Skeletal muscle satellite cell (primary cell): ENCODE data around the gene CHST3.
"Not testable (repeated sequence)": the region's sequence is repeated elsewhere in the genome, so short reads cannot be mapped to it uniquely, and the experiment has no call there.

Source experiments
- H3K27me3 ChIP-seq: 2 replicates; pipeline ENCODE4 v1.7.0; 2013; ENCODE audit warnings: low read length; ENCODE audit not compliant: control insufficient read depth, insufficient read depth
- H3K36me3 ChIP-seq: 2 replicates; pipeline ENCODE4 v1.7.0; 2013; ENCODE audit warnings: mild to moderate bottlenecking, control low read depth, low read length; ENCODE audit not compliant: insufficient read depth
- H3K4me1 ChIP-seq: 2 replicates; pipeline ENCODE4 v1.7.0; 2013; ENCODE audit warnings: low read length; ENCODE audit not compliant: control insufficient read depth, insufficient read depth
- H3K4me2 ChIP-seq: 2 replicates; pipeline ENCODE4 v1.7.0; 2013; ENCODE audit warnings: mild to moderate bottlenecking, low read length
- H3K4me3 ChIP-seq: 2 replicates; pipeline ENCODE4 v1.7.0; 2013; ENCODE audit warnings: low read length
- H3K9ac ChIP-seq: 2 replicates; pipeline ENCODE4 v1.7.0; 2013; ENCODE audit warnings: mild to moderate bottlenecking, low read depth, low read length, moderate library complexity
- H3K9me3 ChIP-seq: replicated peaks from 2 replicates; pipeline ENCODE4 v1.7.0; 2013; ENCODE audit warnings: mild to moderate bottlenecking, control low read depth, low read length

Gene CHST3

DNA sequence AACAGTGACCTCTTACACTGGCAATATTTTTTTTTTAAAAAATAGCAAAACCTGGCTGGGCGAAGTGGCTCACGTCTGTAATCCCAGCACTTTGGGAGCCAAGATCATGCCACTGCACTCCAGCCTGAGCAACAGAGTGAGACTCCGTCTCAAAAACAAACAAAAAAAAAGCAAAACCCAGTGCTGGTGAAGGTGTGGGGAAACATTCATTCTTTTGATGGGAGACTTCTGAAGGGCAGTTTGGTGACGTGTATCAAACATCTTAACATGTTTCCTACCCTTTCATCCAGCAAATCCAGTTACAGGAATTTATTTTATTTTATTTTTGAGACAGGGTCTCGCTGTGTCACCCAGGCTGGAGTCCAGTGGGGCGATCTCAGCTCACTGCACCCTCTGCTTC is 58.0 kb downstream of the CHST3 start:
- Histone ChIP-seq H3K9me3 (no peaks in the 10 kb centered on the region), H3K9ac (no peak overlapping the region), H3K4me1 (peaks cover 9% of the 10 kb centered on the region), H3K36me3 (no peaks in the 10 kb centered on the region), H3K4me3 (no peak overlapping the region), H3K27me3 (no peaks in the 10 kb centered on the region), H3K4me2 (no peak overlapping the region)

DNA sequence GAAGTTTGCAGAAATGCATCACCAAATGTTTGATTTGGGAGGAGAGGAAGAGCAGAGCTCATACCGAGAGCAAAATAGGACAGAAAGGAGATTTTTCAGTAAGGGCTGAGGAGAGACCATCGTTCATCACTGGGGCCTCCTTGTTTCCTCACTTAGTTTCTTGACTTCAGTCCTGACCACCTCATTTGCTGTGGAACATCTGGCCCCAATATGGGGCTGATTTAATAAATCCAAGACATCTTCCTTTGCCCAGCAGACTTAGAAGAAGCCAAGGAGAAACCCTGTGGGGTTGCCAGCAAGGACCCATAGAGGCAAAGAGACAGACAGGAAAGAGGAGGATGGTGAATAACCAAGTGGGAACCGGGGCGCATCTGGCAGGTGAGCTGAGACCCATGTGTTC is 60.4 kb downstream of the CHST3 start:
- Histone ChIP-seq H3K4me2 (no peak overlapping the region), H3K36me3 (no peaks in the 10 kb centered on the region), H3K4me3 (no peak overlapping the region), H3K9ac (no peak overlapping the region), H3K4me1 (no peaks in the 10 kb centered on the region), H3K27me3 (no peaks in the 10 kb centered on the region), H3K9me3 (no peaks in the 10 kb centered on the region)

DNA sequence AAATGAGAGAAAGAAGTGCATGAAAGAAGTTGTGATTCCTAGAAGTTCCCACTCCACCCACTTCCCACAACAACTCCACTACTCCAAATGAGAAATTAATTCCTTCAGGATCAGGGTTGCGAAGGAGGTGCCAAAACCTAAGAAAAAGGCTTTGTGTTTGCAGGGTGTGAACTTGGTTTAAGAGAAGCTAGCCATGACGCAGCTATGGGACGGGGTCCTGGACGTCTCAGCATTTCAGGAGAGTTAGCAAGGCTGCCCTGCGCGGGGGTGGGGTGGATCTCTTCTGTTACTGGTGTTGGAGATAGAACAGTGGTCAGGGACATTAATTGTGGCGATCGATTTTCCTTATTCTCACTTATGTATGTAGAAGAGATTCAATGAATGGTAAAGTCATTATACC is 61.2 kb downstream of the CHST3 start:
- H3K27me3 ChIP-seq = peaks cover under 1% of the 10 kb centered on the region
- H3K4me3 ChIP-seq = no peak overlapping the region
- H3K9me3 ChIP-seq = no peaks in the 10 kb centered on the region
- H3K4me1 ChIP-seq = no peaks in the 10 kb centered on the region
- no peak overlapping the region for H3K4me2 ChIP-seq
- H3K9ac ChIP-seq = no peak overlapping the region
- no peaks in the 10 kb centered on the region for H3K36me3 ChIP-seq

DNA sequence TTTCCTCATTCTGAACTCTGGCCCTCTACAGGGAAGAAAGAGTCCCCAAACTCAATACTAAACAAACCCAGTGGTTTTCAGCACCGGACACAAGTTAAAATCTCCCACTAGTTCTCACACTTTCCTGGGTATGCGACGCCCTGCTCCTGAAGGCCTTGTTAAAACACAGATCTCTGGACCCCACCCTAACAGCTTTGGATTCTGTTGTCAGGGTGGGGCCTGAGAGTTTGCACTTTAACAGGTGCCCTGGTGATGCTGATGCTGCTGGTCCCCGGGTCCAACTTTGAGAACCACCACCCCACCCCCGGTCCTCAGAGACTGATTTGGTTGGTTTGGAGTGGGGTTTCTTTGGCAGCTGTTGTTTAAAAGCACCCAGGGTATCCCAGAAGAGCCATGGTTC is 61.6 kb downstream of the CHST3 start:
- no peak overlapping the region for H3K4me3 ChIP-seq
- H3K9me3 ChIP-seq = no peaks in the 10 kb centered on the region
- H3K4me1 ChIP-seq = peaks cover 2% of the 10 kb centered on the region
- H3K4me2 ChIP-seq = no peak overlapping the region
- no peaks in the 10 kb centered on the region for H3K36me3 ChIP-seq
- no peak overlapping the region for H3K9ac ChIP-seq
- H3K27me3 ChIP-seq = peaks cover 5% of the 10 kb centered on the region

DNA sequence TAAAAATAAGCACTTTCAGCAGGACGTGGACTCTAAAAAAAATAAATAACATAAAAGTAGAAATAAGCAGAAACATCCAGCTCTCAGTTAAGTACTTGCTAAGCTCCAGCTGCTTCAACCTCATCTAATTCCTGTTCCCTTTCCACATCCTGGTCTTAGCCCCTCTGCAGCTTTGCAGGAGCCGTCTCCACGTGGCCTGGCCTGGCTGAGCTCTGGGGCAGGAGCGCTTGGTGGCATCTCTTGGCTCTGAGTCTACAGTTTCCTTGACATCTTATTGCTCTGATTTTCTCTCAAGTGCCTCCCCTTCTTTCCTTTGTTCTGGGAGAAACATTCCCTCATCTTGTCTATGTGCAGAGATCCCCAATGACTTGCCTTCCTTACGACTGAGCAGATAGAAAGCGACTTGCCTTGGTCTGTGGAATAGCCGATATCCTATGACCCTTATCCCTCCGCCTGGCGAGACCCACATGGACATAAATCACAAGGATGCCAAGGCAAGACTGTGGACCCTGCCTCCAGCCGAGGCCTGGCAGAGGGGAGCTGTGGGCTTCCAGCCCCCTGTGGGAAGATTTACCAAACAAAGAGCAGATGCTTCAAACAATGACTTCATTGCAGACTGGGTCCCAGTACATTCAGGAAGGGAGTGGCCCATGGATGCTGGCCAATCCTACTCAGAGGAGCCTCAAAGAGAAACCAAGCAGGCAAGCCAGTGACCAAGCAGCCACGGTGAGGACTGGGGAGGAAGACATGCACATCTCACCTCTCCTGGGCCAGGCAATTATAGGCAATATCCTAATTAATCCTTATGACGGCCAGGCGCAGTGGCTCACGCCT is 62.3 kb downstream of the CHST3 start:
- H3K4me3 ChIP-seq = no peak overlapping the region
- H3K9ac ChIP-seq = no peak overlapping the region
- no peaks in the 10 kb centered on the region for H3K9me3 ChIP-seq
- H3K4me2 ChIP-seq = no peak overlapping the region
- peaks cover 3% of the 10 kb centered on the region for H3K4me1 ChIP-seq
- H3K27me3 ChIP-seq = peaks cover 9% of the 10 kb centered on the region
- H3K36me3 ChIP-seq = no peaks in the 10 kb centered on the region

DNA sequence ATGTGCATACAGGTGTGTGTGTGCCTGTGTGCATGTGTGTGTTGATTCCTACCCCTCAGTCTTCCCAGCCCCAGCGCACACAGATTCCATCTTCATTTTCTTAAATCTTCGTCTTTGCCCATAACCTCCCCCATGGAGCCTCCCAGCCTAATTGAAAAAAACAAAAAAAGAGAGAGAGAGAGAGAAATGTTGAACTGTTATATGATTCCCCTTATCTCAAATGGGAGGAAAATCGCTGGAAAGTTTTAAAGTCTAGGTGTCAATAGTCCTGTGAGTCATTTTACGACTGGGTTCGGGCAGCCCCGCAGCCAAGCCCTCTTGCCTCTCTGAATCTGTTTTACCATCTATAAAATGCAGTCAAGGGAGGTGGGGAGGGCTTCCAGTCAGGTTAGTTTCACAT is 63.3 kb downstream of the CHST3 start:
- Histone ChIP-seq H3K4me3 (no peak overlapping the region), H3K4me1 (peaks cover 3% of the 10 kb centered on the region), H3K4me2 (no peak overlapping the region), H3K9me3 (no peaks in the 10 kb centered on the region), H3K27me3 (peaks cover 16% of the 10 kb centered on the region), H3K9ac (no peak overlapping the region), H3K36me3 (no peaks in the 10 kb centered on the region)

DNA sequence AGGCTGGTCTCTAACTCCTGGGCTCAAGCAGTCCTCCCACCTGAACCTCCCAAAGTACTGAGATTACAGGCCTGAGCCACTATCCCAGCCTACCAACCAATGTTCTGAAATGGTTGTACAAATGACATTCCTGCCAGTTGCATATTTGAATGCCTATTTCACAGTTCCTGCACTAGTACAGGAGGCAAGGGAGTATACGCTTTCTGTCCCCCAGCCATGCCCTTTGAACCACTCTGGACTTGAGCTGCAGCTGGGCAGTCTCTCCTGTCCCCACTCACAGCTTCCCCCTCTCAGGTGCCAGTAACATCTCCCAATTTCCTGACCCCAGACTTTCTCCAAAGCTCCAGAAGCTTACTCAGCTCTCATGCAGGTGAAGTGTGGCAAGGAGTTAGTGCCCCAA is 65.2 kb downstream of the CHST3 start:
- peaks cover 3% of the 10 kb centered on the region for H3K4me1 ChIP-seq
- H3K27me3 ChIP-seq = peaks cover 24% of the 10 kb centered on the region
- H3K4me3 ChIP-seq = no peak overlapping the region
- no peak overlapping the region for H3K9ac ChIP-seq
- no peaks in the 10 kb centered on the region for H3K36me3 ChIP-seq
- H3K4me2 ChIP-seq = no peak overlapping the region
- no peaks in the 10 kb centered on the region for H3K9me3 ChIP-seq

DNA sequence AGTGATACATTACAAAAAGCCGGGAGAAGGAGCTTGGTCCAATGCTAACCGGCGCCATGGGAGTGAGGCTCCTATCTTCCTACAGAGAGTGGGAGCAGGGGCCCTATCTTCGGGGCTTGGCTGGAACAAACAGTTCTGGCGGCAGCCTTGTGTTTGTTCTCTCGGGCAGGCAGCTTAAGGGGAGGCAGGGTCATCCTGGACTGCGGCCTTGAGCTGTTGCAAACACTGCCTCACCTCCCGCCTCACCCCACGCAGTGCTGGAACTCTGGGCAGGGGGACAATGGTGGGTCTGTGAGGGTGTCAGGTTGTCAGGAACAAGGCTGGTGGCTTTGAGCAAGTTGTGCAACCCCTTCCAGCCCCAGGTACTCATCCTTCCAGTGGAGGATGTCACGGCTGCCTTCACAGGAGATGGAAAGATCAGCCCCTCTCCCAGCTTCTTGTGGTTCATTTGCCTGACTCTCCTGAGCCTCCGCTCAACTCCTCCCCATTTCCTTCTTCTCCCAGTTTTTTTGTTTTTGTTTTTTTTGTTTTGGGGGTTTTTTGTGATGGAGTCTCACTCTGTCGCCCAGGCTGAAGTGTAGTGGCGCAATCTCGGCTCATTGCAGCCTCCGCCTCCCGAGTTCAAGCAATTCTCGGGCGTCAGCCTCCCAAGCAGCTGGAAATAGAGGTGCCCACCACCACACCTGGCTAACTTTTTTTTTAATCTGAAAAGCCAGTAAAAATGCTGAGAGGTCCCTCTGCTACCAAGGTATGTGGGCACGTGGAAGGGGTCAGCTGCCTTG is 66.8 kb downstream of the CHST3 start:
- Histone ChIP-seq H3K4me1 (peaks cover 3% of the 10 kb centered on the region), H3K27me3 (peaks cover 24% of the 10 kb centered on the region), H3K36me3 (no peaks in the 10 kb centered on the region), H3K9me3 (no peaks in the 10 kb centered on the region), H3K9ac (no peak overlapping the region), H3K4me2 (peak overlapping the region; percentile 1), H3K4me3 (no peak overlapping the region)

DNA sequence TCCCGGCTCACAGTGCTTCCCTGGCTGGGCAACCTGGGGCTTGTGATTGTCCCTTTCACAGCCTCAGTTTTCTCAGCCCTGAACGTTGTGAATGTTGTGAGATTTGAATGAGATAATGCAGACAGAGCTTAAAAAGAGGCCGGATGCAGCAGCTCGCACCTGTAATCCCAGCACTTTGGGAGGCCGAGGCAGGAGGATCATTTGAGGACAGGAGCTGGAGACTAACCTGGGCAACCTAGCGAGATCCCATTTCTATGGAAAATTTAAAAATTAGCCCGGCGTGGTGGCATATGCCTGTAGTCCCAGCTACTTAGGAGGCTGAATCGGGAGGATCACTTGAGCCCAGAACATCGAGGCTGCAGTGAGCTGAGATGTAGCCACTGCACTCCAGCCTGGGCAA is 67.5 kb downstream of the CHST3 start:
- H3K27me3 ChIP-seq = peaks cover 24% of the 10 kb centered on the region
- H3K4me1 ChIP-seq = peaks cover 3% of the 10 kb centered on the region
- no peaks in the 10 kb centered on the region for H3K9me3 ChIP-seq

DNA sequence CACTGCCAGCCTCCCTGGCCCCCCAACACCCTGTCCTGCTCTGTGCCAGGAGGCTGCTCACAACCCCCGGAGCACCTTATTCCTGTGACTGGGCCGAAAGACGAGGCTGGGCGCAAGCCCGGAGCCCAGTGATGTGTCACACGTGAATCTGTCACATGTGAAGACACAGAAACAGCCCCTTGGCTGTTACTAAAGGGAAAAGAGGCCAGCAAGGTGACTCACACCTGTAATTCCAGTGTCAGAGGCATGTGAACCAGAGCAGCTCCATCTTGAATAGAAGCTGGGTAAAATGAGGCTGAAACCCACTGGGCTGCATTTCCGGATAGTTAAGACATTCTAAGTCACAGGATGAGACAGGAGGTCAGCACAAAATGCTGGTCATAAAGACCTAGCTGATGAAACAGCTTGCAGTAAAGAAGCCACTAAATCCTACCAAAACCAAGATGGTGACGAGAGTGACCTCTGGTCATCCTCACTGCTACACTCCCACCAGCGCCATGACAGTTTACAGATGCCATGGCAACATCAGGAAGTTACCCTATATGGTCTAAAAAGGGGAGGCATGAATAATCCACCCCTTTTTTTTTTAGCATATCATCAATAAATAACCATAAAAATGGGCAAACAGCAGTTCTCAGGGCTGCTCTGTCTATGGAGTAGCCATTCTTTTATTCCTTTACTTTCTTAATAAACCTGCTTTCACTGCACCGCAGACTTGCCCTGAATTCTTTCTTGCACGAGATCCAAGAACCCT is 68.4 kb downstream of the CHST3 start:
- H3K4me1 ChIP-seq, H3K4me3 ChIP-seq, H3K9ac ChIP-seq, H3K36me3 ChIP-seq, H3K4me2 ChIP-seq, H3K9me3 ChIP-seq: not testable (repeated sequence)
- peaks cover 26% of the 10 kb centered on the region for H3K27me3 ChIP-seq

More for the DNA sequence above, 67.5 kb downstream of the CHST3 start:
- Histone ChIP-seq H3K36me3 (no peaks in the 10 kb centered on the region), H3K4me3 (no peak overlapping the region), H3K9ac (no peak overlapping the region), H3K4me2 (no peak overlapping the region)

DNA sequence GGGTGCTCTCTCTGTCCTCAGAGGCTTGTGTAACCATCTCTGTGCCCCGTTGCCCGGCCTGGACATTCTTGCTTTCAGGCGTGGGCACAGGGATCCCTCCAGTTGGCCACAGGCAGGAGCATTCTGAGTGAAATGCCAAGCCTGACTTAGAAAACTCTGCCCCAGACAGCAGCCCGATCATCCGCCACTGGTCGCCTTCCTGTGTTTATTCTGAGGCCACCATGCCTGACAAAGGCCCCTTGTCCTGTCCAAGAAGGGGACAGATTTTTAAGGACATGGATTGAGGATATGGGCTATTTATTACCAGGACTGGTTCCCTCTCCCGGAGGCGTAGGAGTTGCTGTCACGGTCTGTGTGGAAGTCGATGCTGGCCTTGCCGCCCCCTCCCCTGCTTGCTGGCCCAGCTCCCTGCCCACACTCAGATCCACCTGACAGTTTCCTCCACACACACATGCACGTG is 69.9 kb downstream of the CHST3 start:
- H3K27me3 ChIP-seq = peaks cover 31% of the 10 kb centered on the region
- H3K4me1 ChIP-seq = peaks cover 4% of the 10 kb centered on the region
- H3K9me3 ChIP-seq = no peaks in the 10 kb centered on the region
- no peak overlapping the region for H3K4me2 ChIP-seq
- no peak overlapping the region for H3K9ac ChIP-seq
- H3K36me3 ChIP-seq = no peaks in the 10 kb centered on the region
- no peak overlapping the region for H3K4me3 ChIP-seq
